Natural killer cell (primary cell): ENCODE measurements around the gene IER3IP1. TPM values are rescaled to one million over a fixed set of nuclear protein-coding genes. Genes with fewer than 3 reads are reported as not detected.

ENCODE experiments used
- total RNA-seq, 4 donors: library from RNA; stranded (reverse); fragments of 120-200 nt in 1 of 4; gene quantifications; one replicate each; pipeline versions ENCODE4 v1.2.3 to v1.2.4, GENCODE V29; 2013 to 2022

The IER3IP1 gene
- total RNA-seq, 3 donors from 2014 or later (not counting 1 experiment from before 2014, with no cell fraction given) = 6.1 to 8.7 (median 8.4) TPM

Other genes with a start within 250 kb of the IER3IP1 start
- gene ELOA2, start 140.7 kb downstream of the IER3IP1 start, total RNA-seq = not detected
- gene HDHD2, start 25.9 kb downstream of the IER3IP1 start, total RNA-seq = 10 to 100 TPM; 27.5 to 36.2 (median 35.3) TPM
- not detected for gene SKOR2, start 75.3 kb upstream of the IER3IP1 start, total RNA-seq